Loucy (cell line): Measurements from ENCODE around the gene PLEKHG4.
A peak's percentile ranks its signal among the peaks of the same experiment; 100 is the strongest.

Experiments
- H2AFZ ChIP-seq: fragments of 200-600 bp; sonication (generic); 2 replicates; pipeline ENCODE4 v1.6.0; 2016; ENCODE audit warnings: antibody characterized with exemption, mild to moderate bottlenecking, low read length, moderate library complexity
- H3F3A ChIP-seq: fragments of 200-600 bp; 2 replicates; pipeline ENCODE4 v1.6.0; 2016; ENCODE audit warnings: antibody characterized with exemption, low read depth, mild to moderate bottlenecking
- H3K27me3 ChIP-seq: fragments of 200-600 bp; sonication (generic); 2 replicates; pipeline ENCODE4 v1.6.1; 2014; ENCODE audit warnings: low read length, mild to moderate bottlenecking; ENCODE audit not compliant: insufficient read depth, poor library complexity, severe bottlenecking
- H3K36me3 ChIP-seq: fragments of 200-600 bp; sonication (generic); 2 replicates; pipeline ENCODE4 v1.6.1; 2016; ENCODE audit warnings: low read length; ENCODE audit not compliant: insufficient read depth
- H3K4me1 ChIP-seq: fragments of 200-600 bp; sonication (generic); 2 replicates; pipeline ENCODE4 v1.5.1; 2014; ENCODE audit warnings: low read length, mild to moderate bottlenecking; ENCODE audit not compliant: insufficient read depth, poor library complexity, severe bottlenecking
- H3K4me2 ChIP-seq: fragments of 200-600 bp; sonication (generic); 2 replicates; pipeline ENCODE4 v1.6.0; 2014; ENCODE audit warnings: antibody characterized with exemption, low read length, low read depth, mild to moderate bottlenecking; ENCODE audit not compliant: poor library complexity, severe bottlenecking
- H3K4me3 ChIP-seq: fragments of 200-600 bp; sonication (generic); 2 replicates; pipeline ENCODE4 v1.5.1; 2014; ENCODE audit warnings: low read length, mild to moderate bottlenecking, mixed read lengths; ENCODE audit not compliant: poor library complexity, severe bottlenecking
- H3K79me2 ChIP-seq: fragments of 200-600 bp; sonication (generic); 2 replicates; pipeline ENCODE4 v1.6.1; 2014; ENCODE audit warnings: low read length; ENCODE audit not compliant: insufficient read depth
- H3K9ac ChIP-seq: fragments of 200-600 bp; sonication (generic); 2 replicates; pipeline ENCODE4 v1.6.0; 2014; ENCODE audit warnings: mild to moderate bottlenecking, low read depth, low read length, moderate library complexity; ENCODE audit not compliant: poor library complexity, severe bottlenecking
- H3K9me2 ChIP-seq: fragments of 200-600 bp; sonication (generic); replicated peaks from 2 replicates; pipeline ENCODE4 v1.6.1; 2016; ENCODE audit warnings: low read depth, low read length, mixed read lengths
- H3K9me3 ChIP-seq: fragments of 200-600 bp; sonication (generic); 2 replicates; pipeline ENCODE4 v1.6.1; 2014; ENCODE audit warnings: mild to moderate bottlenecking, antibody characterized with exemption, low read length, low read depth; ENCODE audit not compliant: insufficient read depth
- H4K20me1 ChIP-seq: fragments of 200-600 bp; sonication (generic); 2 replicates; pipeline ENCODE4 v1.6.0; 2014; ENCODE audit warnings: antibody characterized with exemption, low read length, mild to moderate bottlenecking; ENCODE audit not compliant: insufficient read depth, poor library complexity, severe bottlenecking
- CTCF ChIP-seq: fragments of 200-600 bp; sonication (generic); conservative IDR thresholded peaks from 2 replicates; pipeline ENCODE4 v1.5.1; 2014; ENCODE audit warnings: mild to moderate bottlenecking, antibody characterized with exemption, low read length
- EZH2phosphoT487 ChIP-seq: fragments of 200-600 bp; IDR thresholded peaks from 2 replicates; pipeline ENCODE4 v1.6.1; 2018; ENCODE audit warnings: antibody characterized with exemption, mild to moderate bottlenecking, moderate library complexity, borderline replicate concordance

The PLEKHG4 gene

DNA sequence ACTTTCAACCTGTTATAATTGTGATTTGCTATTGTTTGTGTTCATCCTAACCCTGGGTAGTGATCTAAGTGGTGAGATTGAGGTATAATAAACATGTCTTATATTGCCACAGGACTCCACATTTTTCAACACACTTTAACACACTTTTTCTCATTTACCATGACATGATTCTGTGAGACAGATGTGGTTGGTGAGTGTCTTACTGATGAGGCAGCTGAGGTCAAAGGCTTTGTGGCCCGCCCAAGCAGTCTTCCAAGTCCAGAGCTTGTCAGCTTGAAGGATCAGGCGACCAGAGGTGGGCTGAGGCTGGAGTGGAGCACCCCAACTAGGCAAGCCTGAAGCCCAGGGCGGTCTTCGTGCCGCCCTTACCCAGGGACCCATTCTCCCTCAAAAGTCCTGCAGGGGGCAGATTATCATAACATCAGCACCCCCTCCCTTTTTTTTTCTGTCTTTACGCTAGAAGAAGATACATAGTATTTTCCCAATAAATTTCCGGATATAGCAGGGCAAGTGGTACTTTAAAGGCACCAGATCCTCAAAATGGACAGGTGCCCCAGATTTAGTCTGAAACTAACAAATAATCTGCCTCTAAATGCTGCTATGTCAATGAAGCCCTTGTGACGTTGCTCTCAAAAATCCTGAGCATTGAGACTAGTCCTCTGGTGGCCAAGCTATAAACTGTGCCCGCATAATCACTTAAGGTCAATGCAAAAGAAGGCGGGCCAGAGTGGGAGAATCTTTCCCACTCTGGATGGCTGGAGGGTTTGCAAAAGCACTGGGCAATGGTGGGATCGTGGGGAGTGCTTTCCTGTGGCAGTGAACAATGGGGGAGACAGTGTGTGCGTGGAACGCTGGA is 26.1 kb downstream of the PLEKHG4 start:
- no peaks in the 10 kb centered on the region for H3K4me1 ChIP-seq
- H3K27me3 ChIP-seq, result no peaks in the 10 kb centered on the region
- H2AFZ ChIP-seq, result no peak overlapping the region
- H3K9me3 ChIP-seq, result no peaks in the 10 kb centered on the region
- no peaks in the 10 kb centered on the region for H3K79me2 ChIP-seq
- no peaks in the 10 kb centered on the region for H3F3A ChIP-seq
- no peak overlapping the region for H3K9ac ChIP-seq
- TF ChIP-seq EZH2phosphoT487 (no peak), CTCF (peak; percentile 33; the same call in 1 of the 2 replicates)
- no peak overlapping the region for H3K4me2 ChIP-seq
- no peak overlapping the region for H3K4me3 ChIP-seq
- H4K20me1 ChIP-seq, result no peaks in the 10 kb centered on the region
- no peaks in the 10 kb centered on the region for H3K9me2 ChIP-seq
- H3K36me3 ChIP-seq, result no peaks in the 10 kb centered on the region

DNA sequence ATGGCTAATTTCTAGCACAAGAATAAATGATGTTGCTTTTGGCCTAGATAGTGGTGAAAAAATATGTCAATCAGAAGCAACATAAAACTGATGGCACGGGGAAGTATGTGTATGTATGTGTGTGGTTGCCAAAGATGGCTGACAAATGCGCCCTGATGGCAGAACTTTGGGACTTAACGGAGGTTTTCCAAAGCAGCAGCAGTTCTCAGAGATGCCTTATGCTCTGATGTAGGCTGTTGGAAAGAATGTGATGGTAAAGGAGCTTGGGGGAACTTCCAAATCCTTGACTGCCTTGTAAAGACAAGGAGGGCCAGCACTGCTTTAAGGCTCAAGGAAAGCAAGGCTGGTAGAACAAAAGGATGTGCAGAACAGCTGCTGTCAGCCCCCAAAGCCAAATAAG is 31.2 kb downstream of the PLEKHG4 start:
- Histone ChIP-seq H3F3A (no peaks in the 10 kb centered on the region), H3K9ac (no peak overlapping the region), H3K9me2 (no peaks in the 10 kb centered on the region), H3K27me3 (no peaks in the 10 kb centered on the region), H3K9me3 (no peaks in the 10 kb centered on the region), H3K79me2 (no peaks in the 10 kb centered on the region), H4K20me1 (no peaks in the 10 kb centered on the region), H2AFZ (no peak overlapping the region), H3K4me2 (no peak overlapping the region), H3K4me1 (peaks cover 12% of the 10 kb centered on the region), H3K36me3 (no peaks in the 10 kb centered on the region), H3K4me3 (no peak overlapping the region)
- TF ChIP-seq CTCF (no peak), EZH2phosphoT487 (no peak)

- Histone ChIP-seq H3K9me3 (no peaks in the 10 kb centered on the region), H3K4me3 (no peak overlapping the region), H3F3A (no peaks in the 10 kb centered on the region), H3K4me2 (no peak overlapping the region), H4K20me1 (no peaks in the 10 kb centered on the region), H3K9ac (no peak overlapping the region), H3K9me2 (no peaks in the 10 kb centered on the region), H3K27me3 (no peaks in the 10 kb centered on the region), H3K4me1 (peaks cover 12% of the 10 kb centered on the region), H3K36me3 (no peaks in the 10 kb centered on the region), H2AFZ (no peak overlapping the region; the same call in 1 of the 2 replicates), H3K79me2 (no peaks in the 10 kb centered on the region)
- TF ChIP-seq EZH2phosphoT487 (no peak), CTCF (no peak)
Measured at GRCh38 chr16:67311607-67312488, 32.5 kb downstream of the PLEKHG4 start.
